Kidney (tissue), 14 donors: ENCODE measurements around the gene PHF19. TPM values are rescaled to one million over a fixed set of nuclear protein-coding genes. Genes with fewer than 3 reads are reported as not detected.

Experiments used
- DNase-seq, 5 donors: peaks; one replicate each; pipeline ENCODE4 v3.0.0-alpha.2; 2013 to 2020
- FAIRE-seq: peaks from 2 replicates; lab custom pipeline; 2012; peaks lifted over from hg19 to GRCh38; lab: Jason Lieb, UNC
- H3K27ac ChIP-seq, 2 donors: one replicate each; pipeline ENCODE4 v1.7.0; 2013; ENCODE audit warnings: low read depth in 2 of 2, low read length in 2 of 2, inconsistent platforms in 1 of 2
- H3K27me3 ChIP-seq: one replicate; pipeline ENCODE4 v1.7.1; 2013; ENCODE audit warnings: low read length, inconsistent platforms; ENCODE audit not compliant: control insufficient read depth, insufficient read depth
- H3K36me3 ChIP-seq, 3 donors: one replicate each; pipeline versions ENCODE4 v1.7.0 to v1.7.1; 2013; ENCODE audit warnings: low read length in 3 of 3, control low read depth in 1 of 3, inconsistent platforms in 1 of 3; ENCODE audit not compliant: insufficient read depth in 3 of 3, control insufficient read depth in 2 of 3
- H3K4me1 ChIP-seq, 3 donors: one replicate each; pipeline versions ENCODE4 v1.7.0 to v1.7.1; 2013; ENCODE audit warnings: low read length in 3 of 3, inconsistent platforms in 1 of 3, low read depth in 1 of 3; ENCODE audit not compliant: control insufficient read depth in 2 of 3, insufficient read depth in 2 of 3
- H3K4me3 ChIP-seq, 3 donors: one replicate each; pipeline versions ENCODE4 v1.7.0 to v1.8.1; 2013; ENCODE audit warnings: low read length in 3 of 3, control low read depth in 1 of 3, inconsistent platforms in 1 of 3
- H3K9ac ChIP-seq, 3 donors: one replicate each; pipeline versions ENCODE4 v1.7.0 to v1.7.1; 2013; ENCODE audit warnings: low read length in 3 of 3, control low read depth in 1 of 3, inconsistent platforms in 1 of 3
- H3K9me3 ChIP-seq, 3 donors: one replicate each; pipeline versions ENCODE4 v1.7.0 to v1.7.1; 2013; ENCODE audit warnings: low read length in 3 of 3, control low read depth in 1 of 3, inconsistent platforms in 1 of 3; ENCODE audit not compliant: control insufficient read depth in 2 of 3, insufficient read depth in 1 of 3
- intact Hi-C: fragments of 100-400 bp; cut with DNase I; formaldehyde crosslinking; loops from one replicate; pipeline ENCODE4 v1.11.1; 2022
- polyA plus RNA-seq: library from polyadenylated mRNA; stranded (reverse); fragments of 350-450 nt; fragmentation: Illumina TruSeq; extraction: RNeasy Lipid Tissue Mini Kit (QIAGEN cat#74804); gene quantifications from one replicate; pipeline ENCODE4 v1.2.3, GENCODE V29; 2014; ENCODE audit warnings: low read depth, low replicate concordance; ENCODE audit not compliant: insufficient read depth
- total RNA-seq: library from RNA; stranded (reverse); fragmentation: NEBNext Ultra II Directional; extraction: Animal tissue kit (Norgen Biotek cat#: 25700); gene quantifications from one replicate; pipeline ENCODE4 v1.2.1, GENCODE V29; 2021
- TF ChIP-seq, protein P1 (sequence below): IDR thresholded peaks from 3 replicates; pipeline ENCODE4 v1.5.1; 2012; ENCODE audit warnings: mild to moderate bottlenecking, moderate library complexity, borderline replicate concordance; ENCODE audit not compliant: insufficient read depth; ENCODE audit errors: extremely low read depth
- donor health status: control.
- donor health status: control.
- donor health status: control.
- donor health status: control.
- donor health status: control.
- donor health status: DM: yes; HTN: yes; CAD: no.
- donor health status: Normal renal cell carcinoma (clear cell type).

PHF19 gene
- total and polyA plus RNA-seq, 2 donors from 2014 or later = 6.9 to 17.4 TPM

DNA sequence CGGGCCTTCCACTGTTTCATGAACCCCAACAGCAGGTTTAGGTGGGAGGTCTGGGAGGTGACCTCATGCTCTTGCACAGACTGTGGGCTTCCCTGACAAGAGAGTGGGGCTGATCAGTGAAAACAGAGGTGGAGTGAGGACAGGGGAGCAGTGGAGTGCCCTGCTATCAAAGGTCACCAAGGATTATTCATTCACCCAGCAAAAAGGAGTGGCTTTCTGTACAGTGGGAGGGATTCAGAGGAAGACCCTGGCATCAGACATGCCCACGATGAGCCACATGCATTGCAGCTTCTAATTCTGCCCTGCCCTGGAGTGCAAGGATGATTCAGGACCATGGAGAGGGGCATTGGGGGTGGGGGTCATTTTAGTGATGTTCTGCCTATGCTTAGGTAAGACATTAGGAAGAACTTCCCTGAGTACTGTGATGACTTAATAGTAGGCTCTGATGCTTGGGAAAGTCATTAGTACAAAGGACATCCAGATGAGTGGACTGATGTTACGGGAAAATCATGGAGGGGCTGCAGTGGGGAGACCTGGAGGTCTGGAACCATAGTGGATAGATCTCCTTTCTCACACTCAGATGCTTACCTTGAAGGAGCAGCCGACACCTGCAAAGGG lies 36.8 kb upstream of the PHF19 start:
- no peaks in the 10 kb centered on the region for H3K27me3 ChIP-seq
- no peak overlapping the region for H3K4me3 ChIP-seq
- intact Hi-C loops = no loop called here
- H3K9ac ChIP-seq = no peak overlapping the region
- DNase-seq = peak in 4 of 5 donors; percentile 57 to 69 (median 68)
- FAIRE-seq = no peak
- H3K27ac ChIP-seq = no peak overlapping the region
- H3K9me3 ChIP-seq = no peaks in the 10 kb centered on the region
- no peaks in the 10 kb centered on the region for H3K36me3 ChIP-seq
- H3K4me1 ChIP-seq = peaks cover 0 to 3% (median 0%) of the 10 kb centered on the region in 3 donors
- TF ChIP-seq, protein P1, sequence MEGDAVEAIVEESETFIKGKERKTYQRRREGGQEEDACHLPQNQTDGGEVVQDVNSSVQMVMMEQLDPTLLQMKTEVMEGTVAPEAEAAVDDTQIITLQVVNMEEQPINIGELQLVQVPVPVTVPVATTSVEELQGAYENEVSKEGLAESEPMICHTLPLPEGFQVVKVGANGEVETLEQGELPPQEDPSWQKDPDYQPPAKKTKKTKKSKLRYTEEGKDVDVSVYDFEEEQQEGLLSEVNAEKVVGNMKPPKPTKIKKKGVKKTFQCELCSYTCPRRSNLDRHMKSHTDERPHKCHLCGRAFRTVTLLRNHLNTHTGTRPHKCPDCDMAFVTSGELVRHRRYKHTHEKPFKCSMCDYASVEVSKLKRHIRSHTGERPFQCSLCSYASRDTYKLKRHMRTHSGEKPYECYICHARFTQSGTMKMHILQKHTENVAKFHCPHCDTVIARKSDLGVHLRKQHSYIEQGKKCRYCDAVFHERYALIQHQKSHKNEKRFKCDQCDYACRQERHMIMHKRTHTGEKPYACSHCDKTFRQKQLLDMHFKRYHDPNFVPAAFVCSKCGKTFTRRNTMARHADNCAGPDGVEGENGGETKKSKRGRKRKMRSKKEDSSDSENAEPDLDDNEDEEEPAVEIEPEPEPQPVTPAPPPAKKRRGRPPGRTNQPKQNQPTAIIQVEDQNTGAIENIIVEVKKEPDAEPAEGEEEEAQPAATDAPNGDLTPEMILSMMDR = no peak

DNA sequence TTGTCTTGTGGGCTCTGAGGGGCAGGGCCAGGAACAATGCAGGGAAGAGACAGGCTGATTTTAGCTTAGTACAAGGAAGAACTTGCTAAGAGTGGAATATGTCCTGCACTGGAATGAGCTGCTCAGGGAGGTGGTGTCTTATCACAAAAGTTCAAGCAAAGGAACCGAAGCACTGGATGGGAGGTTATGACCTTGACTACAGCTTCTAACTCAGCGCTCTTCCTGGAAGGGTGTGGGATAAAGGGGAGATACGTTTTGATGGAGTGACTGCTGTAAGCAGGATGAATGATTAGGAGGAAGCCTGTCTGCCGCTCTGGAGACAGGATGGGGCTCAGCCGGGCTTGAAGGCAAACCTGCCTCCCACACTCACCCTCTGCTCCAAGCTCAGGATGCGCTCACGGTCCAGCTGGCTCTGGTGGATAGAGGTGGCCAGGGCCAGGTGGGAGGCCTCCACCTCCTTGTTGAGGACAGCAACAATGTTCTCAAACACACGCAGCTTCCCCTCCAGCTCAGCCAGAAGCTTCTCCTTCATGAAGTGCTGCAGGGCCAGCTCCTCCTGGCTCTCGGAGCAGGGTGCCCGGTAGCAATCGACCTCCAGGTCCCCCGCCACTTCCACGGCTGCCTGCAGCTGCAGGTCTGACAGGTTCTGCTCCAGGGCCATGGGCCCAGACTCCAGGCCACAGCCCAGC lies 36.1 kb upstream of the PHF19 start:
- Histone ChIP-seq H3K4me1 (no peaks in the 10 kb centered on the region), H3K36me3 (no peaks in the 10 kb centered on the region), H3K27me3 (no peaks in the 10 kb centered on the region), H3K27ac (no peak overlapping the region), H3K4me3 (no peak overlapping the region), H3K9ac (no peak overlapping the region), H3K9me3 (no peaks in the 10 kb centered on the region)
- intact Hi-C loops = no loop called here
- peak in 4 of 5 donors; percentile 83 to 88 (median 84) for DNase-seq
- TF ChIP-seq, protein P1 = no peak
- no peak for FAIRE-seq

DNA sequence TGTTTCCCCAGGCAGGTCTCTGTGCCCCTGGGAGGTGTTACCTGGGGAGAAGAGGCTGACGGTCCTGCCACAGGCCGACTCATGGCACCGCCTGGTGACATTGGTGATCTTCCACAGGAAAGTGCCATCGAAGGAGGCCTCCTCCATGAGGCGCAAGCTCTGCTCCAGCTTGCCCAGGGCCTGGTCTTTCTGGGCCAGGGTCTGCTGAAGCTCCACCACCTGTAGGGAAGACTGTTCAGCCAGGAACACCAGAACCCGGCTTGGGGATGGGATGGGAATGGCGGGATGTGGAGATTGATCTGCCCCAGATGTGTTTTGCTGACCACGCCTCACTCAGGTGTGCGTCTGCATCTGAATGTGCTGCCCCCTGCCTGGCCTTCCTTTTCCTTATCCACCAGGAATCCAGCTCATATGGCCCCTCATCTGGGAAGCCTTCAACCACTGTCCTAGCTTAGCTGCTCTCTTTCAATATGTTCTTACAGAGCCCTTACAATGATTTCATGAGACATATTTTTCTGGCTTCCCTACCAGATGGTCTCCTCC lies 34.4 kb upstream of the PHF19 start:
- TF ChIP-seq, protein P1 = no peak

More for the DNA sequence above, 34.4 kb upstream of the PHF19 start:
- Histone ChIP-seq H3K9ac (no peak overlapping the region), H3K9me3 (no peaks in the 10 kb centered on the region), H3K27me3 (no peaks in the 10 kb centered on the region), H3K4me3 (no peak overlapping the region), H3K36me3 (no peaks in the 10 kb centered on the region), H3K4me1 (no peaks in the 10 kb centered on the region), H3K27ac (no peak overlapping the region)
- intact Hi-C loops = no loop called here
- DNase-seq (no peak), FAIRE-seq (no peak)
